Measurements from ENCODE around the gene LEO1.
"Not testable (repeated sequence)": the region's sequence is repeated elsewhere in the genome, so short reads cannot be mapped to it uniquely, and the experiment has no call there.

Gene LEO1

GRCh38 chr15:52003089-52003488, 31.5 kb upstream of the LEO1 start:
- DNase-seq, result not testable (repeated sequence)

- DNase-seq, result no peak
Measured at GRCh38 chr15:52002351-52002750, 30.8 kb upstream of the LEO1 start.

GRCh38 chr15:51992953-51993352, 21.4 kb upstream of the LEO1 start:
- DNase-seq, result no peak

- DNase-seq, result no peak
Measured at GRCh38 chr15:51991141-51991540, 19.6 kb upstream of the LEO1 start.

- no peak for DNase-seq
Measured at GRCh38 chr15:51982770-51983103, 11.2 kb upstream of the LEO1 start.

- DNase-seq, result peak; percentile 24 to 81
Measured at GRCh38 chr15:51982013-51982769, 10.6 kb upstream of the LEO1 start.

GRCh38 chr15:51973775-51974174, 2.2 kb upstream of the LEO1 start:
- no peak for DNase-seq

- DNase-seq, result no peak
Measured at GRCh38 chr15:51973220-51973619, 1.6 kb upstream of the LEO1 start.

- no peak for DNase-seq
Measured at GRCh38 chr15:51971032-51971374, 575 bp downstream of the LEO1 start.

GRCh38 chr15:51970132-51970817, 1.3 kb downstream of the LEO1 start:
- DNase-seq, result no peak

GRCh38 chr15:51969728-51970127, 1.9 kb downstream of the LEO1 start:
- no peak for DNase-seq

- no peak for DNase-seq
Measured at GRCh38 chr15:51967583-51967982, 4.0 kb downstream of the LEO1 start.

GRCh38 chr15:51966192-51966591, 5.4 kb downstream of the LEO1 start:
- no peak for DNase-seq

- no peak for DNase-seq
Measured at GRCh38 chr15:51965691-51966090, 5.9 kb downstream of the LEO1 start.

GRCh38 chr15:51955504-51955903, 16.1 kb downstream of the LEO1 start:
- no peak for DNase-seq

- no peak for DNase-seq
Measured at GRCh38 chr15:51952805-51953204, 18.8 kb downstream of the LEO1 start.

- DNase-seq, result no peak
Measured at GRCh38 chr15:51947124-51947523, 24.5 kb downstream of the LEO1 start.

GRCh38 chr15:51939216-51939615, 32.4 kb downstream of the LEO1 start:
- DNase-seq, result no peak

- DNase-seq, result no peak
Measured at GRCh38 chr15:51938286-51938685, 33.3 kb downstream of the LEO1 start.

GRCh38 chr15:51936105-51936478, 35.5 kb downstream of the LEO1 start:
- DNase-seq, result no peak

GRCh38 chr15:51935466-51936104, 36.0 kb downstream of the LEO1 start:
- no peak for DNase-seq

- DNase-seq, result no peak
Measured at GRCh38 chr15:51932161-51932560, 39.4 kb downstream of the LEO1 start.

- DNase-seq, result no peak
Measured at GRCh38 chr15:51931638-51932037, 39.9 kb downstream of the LEO1 start.

- no peak for DNase-seq
Measured at GRCh38 chr15:51931016-51931415, 40.6 kb downstream of the LEO1 start.

Measured in CD4-positive, alpha-beta T cell treated with Interleukin-4 for 1 hour (primary cell).